MCF 10A (cell line): ENCODE results near the gene BCAR3. TPM values are rescaled to one million over a fixed set of nuclear protein-coding genes. Genes with fewer than 3 reads are reported as not detected.

Experiments used
- BruUV-seq: library from RNA; stranded (reverse); fragments of 400-500 nt; replicated peaks from 2 replicates; lab custom pipeline; 2021; lab: Mats Ljungman, UMichigan
- CTCF ChIA-PET: fragments of 300-600 bp; sonication (Branson Sonifier 250); formaldehyde crosslinking; extraction: SDS; loops from one replicate; lab custom pipeline; 2021; ENCODE audit warnings: antibody characterized with exemption, inconsistent platforms; lab: Yijun Ruan, JAX
- POLR2A ChIA-PET: fragments of 300-600, 350-650 bp; sonication (Branson Sonifier 250); formaldehyde crosslinking; extraction: SDS; loops from one replicate; lab custom pipeline; 2020; ENCODE audit warnings: antibody characterized with exemption, inconsistent platforms; lab: Yijun Ruan, JAX
- DNase-seq: peaks from one replicate; pipeline ENCODE4 v3.0.0-alpha.2; 2018; ENCODE audit not compliant: unreplicated experiment
- H3K27ac Mint-ChIP-seq: one replicate; pipeline ENCODE4 v1.8.0; 2022; ENCODE audit warnings: mild to moderate bottlenecking, low read depth, mixed read lengths; ENCODE audit not compliant: unreplicated experiment
- H3K27me3 Mint-ChIP-seq: one replicate; pipeline ENCODE4 v1.8.0; 2022; ENCODE audit warnings: mixed read lengths; ENCODE audit not compliant: insufficient read depth, unreplicated experiment
- H3K36me3 Mint-ChIP-seq: one replicate; pipeline ENCODE4 v1.8.0; 2022; ENCODE audit warnings: mild to moderate bottlenecking, moderate library complexity, mixed read lengths; ENCODE audit not compliant: insufficient read depth, unreplicated experiment
- H3K4me1 Mint-ChIP-seq: one replicate; pipeline ENCODE4 v1.8.0; 2022; ENCODE audit warnings: mixed read lengths; ENCODE audit not compliant: insufficient read depth, unreplicated experiment
- H3K4me3 Mint-ChIP-seq: one replicate; pipeline ENCODE4 v1.8.0; 2022; ENCODE audit warnings: mild to moderate bottlenecking, moderate library complexity, mixed read lengths; ENCODE audit not compliant: unreplicated experiment
- H3K9me3 Mint-ChIP-seq: one replicate; pipeline ENCODE4 v1.8.0; 2022; ENCODE audit warnings: mixed read lengths; ENCODE audit not compliant: unreplicated experiment
- CTCF ChIP-seq: fragments of 200-600 bp; IDR thresholded peaks from one replicate; pipeline ENCODE4 v1.8.0; 2022; ENCODE audit warnings: antibody characterized with exemption, mild to moderate bottlenecking; ENCODE audit not compliant: unreplicated experiment
- intact Hi-C: fragments of 100-400 bp; cut with micrococcal nuclease; formaldehyde crosslinking; loops from 2 replicates; pipeline ENCODE4 v1.14.1; 2022
- total RNA-seq: library from RNA; stranded (reverse); gene quantifications from 2 replicates; pipeline ENCODE4 v1.2.3, GENCODE V29; 2022

Gene BCAR3
- total RNA-seq, 1 experiment from 2014 or later, result 130 TPM

GRCh38 chr1:93532780-93533378, 148.8 kb downstream of the BCAR3 start:
- intact Hi-C loops, result no loop called here
- Mint-ChIP-seq H3K4me3 (no peak overlapping the region), H3K27me3 (no peaks in the 10 kb centered on the region), H3K36me3 (peaks cover 43% of the 10 kb centered on the region), H3K9me3 (no peaks in the 10 kb centered on the region), H3K27ac (no peak overlapping the region), H3K4me1 (peaks cover 6% of the 10 kb centered on the region)
- no peak for TF ChIP-seq CTCF
- DNase-seq, result no peak
- POLR2A ChIA-PET, result interaction anchor here (0.6 to 0.9 kb wide), 2 partner anchors 85 to 315 kb away, joined by 3 read pairs; partner anchors contain the start of gene FNBP1L
- BruUV-seq, result no TSS peak
- CTCF ChIA-PET, result no interaction called here

GRCh38 chr1:93531193-93531592, 150.4 kb downstream of the BCAR3 start:
- DNase-seq, result no peak
- Mint-ChIP-seq H3K4me3 (no peak overlapping the region), H3K9me3 (no peaks in the 10 kb centered on the region), H3K36me3 (peaks cover 47% of the 10 kb centered on the region), H3K4me1 (peaks cover 11% of the 10 kb centered on the region), H3K27ac (no peak overlapping the region), H3K27me3 (no peaks in the 10 kb centered on the region)
- no peak for TF ChIP-seq CTCF
- BruUV-seq, result no TSS peak
- CTCF ChIA-PET, result interaction anchor here (0.7 kb wide), 1 partner anchor 46 kb away, joined by 3 read pairs; no protein-coding TSS in a partner anchor
- intact Hi-C loops, result no loop called here
- POLR2A ChIA-PET, result interaction anchor here (1.2 kb wide), 1 partner anchor 84 kb away, joined by 6 read pairs; no protein-coding TSS in a partner anchor

- Mint-ChIP-seq H3K36me3 (peaks cover 54% of the 10 kb centered on the region), H3K9me3 (no peaks in the 10 kb centered on the region), H3K4me3 (no peak overlapping the region), H3K27ac (no peak overlapping the region), H3K27me3 (no peaks in the 10 kb centered on the region), H3K4me1 (peaks cover 20% of the 10 kb centered on the region)
- ChIA-PET CTCF (no interaction called here), POLR2A (no interaction called here)
- no TSS peak for BruUV-seq
- intact Hi-C loops, result no loop called here
- TF ChIP-seq CTCF, result no peak
- no peak for DNase-seq
Observed at GRCh38 chr1:93528412-93528811, 153.2 kb downstream of the BCAR3 start.

GRCh38 chr1:93526431-93526830, 155.2 kb downstream of the BCAR3 start:
- no peaks in the 10 kb centered on the region for H3K9me3 Mint-ChIP-seq
- CTCF ChIA-PET, result interaction anchor here (0.8 to 1.0 kb wide), 2 partner anchors 15 to 88 kb away, joined by 3 read pairs; no protein-coding TSS in a partner anchor
- no TSS peak for BruUV-seq
- H3K4me1 Mint-ChIP-seq, result peaks cover 18% of the 10 kb centered on the region
- intact Hi-C loops, result no loop called here
- no peak for TF ChIP-seq CTCF
- no peaks in the 10 kb centered on the region for H3K27me3 Mint-ChIP-seq
- POLR2A ChIA-PET, result interaction anchor here (1.0 kb wide), 1 partner anchor 13 kb away, joined by 3 read pairs; no protein-coding TSS in a partner anchor
- no peak overlapping the region for H3K4me3 Mint-ChIP-seq
- no peak for DNase-seq
- peak overlapping the region; percentile 56 for H3K27ac Mint-ChIP-seq
- H3K36me3 Mint-ChIP-seq, result peaks cover 54% of the 10 kb centered on the region
